ENCODE data around the gene KLK10.

KLK10 gene

GRCh38 chr19:51025809-51026553 lies 6.5 kb upstream of the KLK10 start:
- DNase-seq (ENCODE audit: low spot score) = peak; percentile 18

GRCh38 chr19:51025401-51025800 lies 5.9 kb upstream of the KLK10 start:
- peak; percentile 15 for DNase-seq (ENCODE audit: low spot score)

- DNase-seq (ENCODE audit: low spot score) = no peak
Measured at GRCh38 chr19:51024924-51025323, 5.4 kb upstream of the KLK10 start.

GRCh38 chr19:51023946-51024345 lies 4.4 kb upstream of the KLK10 start:
- no peak for DNase-seq (ENCODE audit: low spot score)

GRCh38 chr19:51022526-51022925 lies 3.0 kb upstream of the KLK10 start:
- DNase-seq (ENCODE audit: low spot score) = no peak

- DNase-seq (ENCODE audit: low spot score) = no peak
Measured at GRCh38 chr19:51020988-51021651, 1.6 kb upstream of the KLK10 start.

- DNase-seq (ENCODE audit: low spot score) = no peak
Measured at GRCh38 chr19:51018745-51019543, 565 bp downstream of the KLK10 start.

- peak; percentile 77 for DNase-seq (ENCODE audit: low spot score)
Measured at GRCh38 chr19:51016798-51017683, 2.5 kb downstream of the KLK10 start.

- no peak for DNase-seq (ENCODE audit: low spot score)
Measured at GRCh38 chr19:51015691-51016267, 3.7 kb downstream of the KLK10 start.

GRCh38 chr19:51014242-51014641 lies 5.3 kb downstream of the KLK10 start:
- DNase-seq (ENCODE audit: low spot score) = no peak

GRCh38 chr19:51012661-51013190 lies 6.8 kb downstream of the KLK10 start:
- DNase-seq (ENCODE audit: low spot score) = no peak

GRCh38 chr19:51010066-51010795 lies 9.3 kb downstream of the KLK10 start:
- no peak for DNase-seq (ENCODE audit: low spot score)

GRCh38 chr19:51009061-51009891 lies 10.2 kb downstream of the KLK10 start:
- peak; percentile 16 for DNase-seq (ENCODE audit: low spot score)

- no peak for DNase-seq (ENCODE audit: low spot score)
Measured at GRCh38 chr19:51007488-51007887, 12.0 kb downstream of the KLK10 start.

- DNase-seq (ENCODE audit: low spot score) = peak; percentile 12
Measured at GRCh38 chr19:51006406-51006805, 13.1 kb downstream of the KLK10 start.

- DNase-seq (ENCODE audit: low spot score) = no peak
Measured at GRCh38 chr19:51005248-51005647, 14.3 kb downstream of the KLK10 start.

- DNase-seq (ENCODE audit: low spot score) = no peak
Measured at GRCh38 chr19:51003316-51003715, 16.2 kb downstream of the KLK10 start.

GRCh38 chr19:51002542-51003311 lies 16.8 kb downstream of the KLK10 start:
- peak; percentile 31 for DNase-seq (ENCODE audit: low spot score)

- no peak for DNase-seq (ENCODE audit: low spot score)
Measured at GRCh38 chr19:51002089-51002532, 17.4 kb downstream of the KLK10 start.

Data from D341Med (cell line).